ENCODE data around the gene LPP. TPM values are rescaled to one million over a fixed set of nuclear protein-coding genes. Genes with fewer than 3 reads are reported as not detected.
A peak's percentile ranks its signal among the peaks of the same experiment; 100 is the strongest.

Gene LPP
- total and polyA plus RNA-seq, 8 donors = 4.9 to 84.4 (median 45.9) TPM

- Histone ChIP-seq H3K27ac (no peak overlapping the region), H3K4me1 (no peaks in the 10 kb centered on the region), H3K36me3 (no peaks in the 10 kb centered on the region), H3K4me3 (no peak overlapping the region), H3K27me3 (no peaks in the 10 kb centered on the region), H3K9me3 (no peaks in the 10 kb centered on the region)
- DNase-seq (no peak), ATAC-seq (peak in 2 of 4 donors; percentile 57 to 60), FAIRE-seq (no peak)
- intact Hi-C loops (cut with DNase I) = no loop called here
- TF ChIP-seq CTCF (IDR thresholded peaks at IDR 0.05) = no peak
- WGBS, 2 donors = 86 to 91% methylated on average over 2 of the region's 2 CpGs
Observed at GRCh38 chr3:188830893-188831292, 676.9 kb downstream of the LPP start.

- H3K36me3 ChIP-seq = no peaks in the 10 kb centered on the region
- intact Hi-C loops (cut with DNase I) = no loop called here
- TF ChIP-seq CTCF (IDR thresholded peaks at IDR 0.05) = no peak
- FAIRE-seq (no peak), ATAC-seq (no peak), DNase-seq (no peak)
- H3K27me3 ChIP-seq = no peaks in the 10 kb centered on the region
- no peaks in the 10 kb centered on the region for H3K9me3 ChIP-seq
- H3K4me1 ChIP-seq = no peaks in the 10 kb centered on the region
- H3K27ac ChIP-seq = no peak overlapping the region
- WGBS, 2 donors = 96 to 98% methylated on average over 3 of the region's 3 CpGs
- no peak overlapping the region for H3K4me3 ChIP-seq
Observed at GRCh38 chr3:188832146-188832545, 678.2 kb downstream of the LPP start.

- FAIRE-seq (no peak), ATAC-seq (peak in 2 of 4 donors; percentile 31 to 45), DNase-seq (no peak)
- intact Hi-C loops (cut with DNase I) = no loop called here
- no peaks in the 10 kb centered on the region for H3K27me3 ChIP-seq
- WGBS, 2 donors = 69 to 70% methylated on average over 5 of the region's 5 CpGs
- H3K9me3 ChIP-seq = no peaks in the 10 kb centered on the region
- no peak overlapping the region for H3K4me3 ChIP-seq
- H3K27ac ChIP-seq = no peak overlapping the region
- no peaks in the 10 kb centered on the region for H3K36me3 ChIP-seq
- no peak for TF ChIP-seq CTCF (IDR thresholded peaks at IDR 0.05)
- H3K4me1 ChIP-seq = no peaks in the 10 kb centered on the region
Observed at GRCh38 chr3:188832961-188833721, 679.2 kb downstream of the LPP start.

- intact Hi-C loops (cut with DNase I) = no loop called here
- no peaks in the 10 kb centered on the region for H3K4me1 ChIP-seq
- H3K36me3 ChIP-seq = no peaks in the 10 kb centered on the region
- no peaks in the 10 kb centered on the region for H3K27me3 ChIP-seq
- H3K9me3 ChIP-seq = no peaks in the 10 kb centered on the region
- no peak for DNase-seq
- H3K27ac ChIP-seq = no peak overlapping the region
- no peak for ATAC-seq
- no peak for FAIRE-seq
- 91 to 97% methylated on average over 3 of the region's 3 CpGs for WGBS, 2 donors
- TF ChIP-seq CTCF (IDR thresholded peaks at IDR 0.05) = no peak
- H3K4me3 ChIP-seq = no peak overlapping the region
Observed at GRCh38 chr3:188834349-188834748, 680.4 kb downstream of the LPP start.

GRCh38 chr3:188839187-188839695, 685.3 kb downstream of the LPP start:
- no peak for TF ChIP-seq CTCF (IDR thresholded peaks at IDR 0.05)
- FAIRE-seq = no peak
- peak in 3 of 4 donors; percentile 18 to 81 (median 67) for ATAC-seq
- Histone ChIP-seq H3K9me3 (no peaks in the 10 kb centered on the region), H3K36me3 (no peaks in the 10 kb centered on the region), H3K4me1 (no peaks in the 10 kb centered on the region), H3K27me3 (no peaks in the 10 kb centered on the region), H3K4me3 (no peak overlapping the region), H3K27ac (no peak overlapping the region)
- DNase-seq = no peak
- intact Hi-C loops (cut with DNase I) = no loop called here
- 73 to 75% methylated on average over 8 of the region's 8 CpGs for WGBS, 2 donors
